GM12875 (cell line): ENCODE results near the gene EIF3J.
"Not testable (repeated sequence)": the region's sequence is repeated elsewhere in the genome, so short reads cannot be mapped to it uniquely, and the experiment has no call there.

Source experiments
- H3K4me3 ChIP-seq: one replicate; pipeline ENCODE4 v1.5.1; 2011; ENCODE audit warnings: low read depth, low read length, control low read depth
- CTCF ChIP-seq: IDR thresholded peaks from 2 replicates; pipeline ENCODE4 v1.5.1; 2011; ENCODE audit warnings: low read depth, mild to moderate bottlenecking, control low read depth, inconsistent platforms, low read length, moderate library complexity, borderline replicate concordance; ENCODE audit not compliant: insufficient read depth

EIF3J gene

GRCh38 chr15:44542596-44542995 lies 5.6 kb downstream of the EIF3J start:
- no peak for TF ChIP-seq CTCF
- no peak overlapping the region for H3K4me3 ChIP-seq

GRCh38 chr15:44544745-44545144 lies 7.8 kb downstream of the EIF3J start:
- not testable (repeated sequence) for H3K4me3 ChIP-seq

- peak; percentile 25; the same call in 1 of the 2 replicates for TF ChIP-seq CTCF
- H3K4me3 ChIP-seq, result no peak overlapping the region
These were observed 9.2 kb downstream of the EIF3J start for GRCh38 chr15:44545913-44546802.

- not testable (repeated sequence) for H3K4me3 ChIP-seq
These were observed 12.2 kb downstream of the EIF3J start for GRCh38 chr15:44549152-44549551.

GRCh38 chr15:44550256-44550655 lies 13.3 kb downstream of the EIF3J start:
- no peak for TF ChIP-seq CTCF

GRCh38 chr15:44550734-44551133 lies 13.8 kb downstream of the EIF3J start:
- TF ChIP-seq CTCF, result no peak
- no peak overlapping the region for H3K4me3 ChIP-seq

More at GRCh38 chr15:44550256-44550655, 13.3 kb downstream of the EIF3J start:
- no peak overlapping the region for H3K4me3 ChIP-seq

- no peak for TF ChIP-seq CTCF
- H3K4me3 ChIP-seq, result no peak overlapping the region
These were observed 18.2 kb downstream of the EIF3J start for GRCh38 chr15:44554934-44555723.

GRCh38 chr15:44560926-44561325 lies 24.0 kb downstream of the EIF3J start:
- not testable (repeated sequence) for H3K4me3 ChIP-seq
